Hematopoietic multipotent progenitor cell treated with erythropoietin and hydrocortisone succinate and interleukin-3 and kit ligand, for 8 days (in vitro differentiated cells): Measurements from ENCODE around the gene SAMD15.
"Not testable (repeated sequence)": the region's sequence is repeated elsewhere in the genome, so short reads cannot be mapped to it uniquely, and the experiment has no call there.

Source experiments
- DNase-seq: peaks from one replicate; pipeline ENCODE4 v3.0.0-alpha.2; 2015

The SAMD15 gene

GRCh38 chr14:77376771-77377501, at the start of gene SAMD15, which contains the start of gene TMED8:
TSS of gene SAMD15 (plus strand) at chr14:77377379. CDS start at chr14:77377419, 40 bp downstream.
TSS of gene TMED8 (minus strand) at chr14:77377094. CDS start at chr14:77377053, 41 bp downstream.
- DNase-seq: peak; percentile 87

DNA sequence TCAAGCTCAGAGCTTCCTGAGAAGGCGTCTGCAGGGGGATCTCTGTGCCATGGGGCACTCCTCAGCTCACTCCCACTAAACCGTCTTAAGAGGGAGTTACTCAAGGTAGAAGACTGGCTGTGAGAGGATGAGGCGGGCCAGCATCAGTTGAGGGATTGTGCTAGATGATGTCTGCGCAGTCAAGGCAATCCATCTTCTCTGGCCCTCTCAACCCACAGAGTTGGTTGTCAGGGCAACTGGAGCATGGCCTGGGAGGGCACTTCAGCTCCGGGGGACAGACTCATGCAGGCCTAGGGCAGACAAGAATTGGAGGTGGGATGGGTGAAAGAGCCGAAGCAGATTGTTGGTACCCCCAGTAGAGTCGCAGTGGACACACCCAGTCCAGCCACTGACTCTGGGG, 47.3 kb upstream of the SAMD15 start:
- no peak for DNase-seq

DNA sequence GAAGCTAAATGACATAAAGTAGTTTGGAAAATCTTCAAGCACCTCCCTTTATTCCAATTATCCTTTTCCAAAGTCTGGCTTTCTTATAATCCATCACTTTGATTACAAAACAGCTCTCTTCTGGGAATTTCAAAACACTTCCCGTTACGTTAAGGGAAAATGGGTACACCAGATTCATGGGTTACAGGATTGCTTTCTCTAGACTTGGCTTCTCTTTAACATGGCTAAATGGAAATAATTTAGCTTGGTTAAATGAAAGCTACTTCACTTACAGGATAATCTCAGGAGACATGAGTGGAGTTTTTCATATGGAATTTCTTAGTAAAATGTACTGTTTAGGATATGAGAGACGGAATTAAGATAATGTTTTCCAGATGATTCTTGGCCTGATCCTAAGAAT, 41.6 kb upstream of the SAMD15 start:
- DNase-seq: no peak

GRCh38 chr14:77337255-77337654, 39.9 kb upstream of the SAMD15 start:
- DNase-seq: not testable (repeated sequence)

- DNase-seq: no peak
These were observed 39.3 kb upstream of the SAMD15 start for GRCh38 chr14:77337880-77338279.

DNA sequence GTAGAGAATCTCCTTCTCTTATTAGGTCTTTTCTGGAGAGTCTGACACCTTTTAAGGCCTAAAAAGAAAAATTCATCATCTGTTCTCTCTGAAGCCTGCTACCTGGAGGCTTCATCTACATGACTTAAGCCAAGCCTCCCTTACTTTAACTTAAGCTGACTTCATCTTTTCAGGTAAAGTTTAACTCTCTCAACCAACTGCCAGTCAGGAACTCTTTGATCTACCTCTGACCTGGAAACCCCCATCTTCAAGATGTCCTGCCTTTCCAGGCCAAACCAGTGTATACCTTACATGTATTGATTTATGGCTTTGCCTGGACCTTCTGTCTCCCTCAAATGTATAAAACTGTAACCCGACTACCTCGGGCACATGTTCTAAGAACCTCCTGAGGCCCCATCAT, 38.9 kb upstream of the SAMD15 start:
- no peak for DNase-seq

DNA sequence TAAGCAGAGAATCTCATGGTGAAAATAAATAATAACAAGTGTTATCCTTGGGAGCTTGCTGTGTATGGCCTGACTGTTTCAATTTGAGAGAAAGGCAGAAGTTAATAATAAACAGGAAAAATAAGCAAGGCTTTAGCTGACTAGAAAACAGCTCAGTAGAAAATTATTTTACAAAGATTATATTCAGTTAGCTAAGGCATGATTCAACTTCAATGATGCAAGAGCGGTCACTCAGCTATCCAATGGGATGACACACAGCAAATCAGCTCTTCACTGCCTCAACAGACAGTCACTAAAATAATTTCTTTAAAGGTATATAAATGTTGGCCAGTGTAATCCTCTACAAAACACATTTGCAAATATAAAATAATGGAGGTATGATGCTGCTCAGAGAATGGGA, 37.8 kb upstream of the SAMD15 start:
- no peak for DNase-seq

DNA sequence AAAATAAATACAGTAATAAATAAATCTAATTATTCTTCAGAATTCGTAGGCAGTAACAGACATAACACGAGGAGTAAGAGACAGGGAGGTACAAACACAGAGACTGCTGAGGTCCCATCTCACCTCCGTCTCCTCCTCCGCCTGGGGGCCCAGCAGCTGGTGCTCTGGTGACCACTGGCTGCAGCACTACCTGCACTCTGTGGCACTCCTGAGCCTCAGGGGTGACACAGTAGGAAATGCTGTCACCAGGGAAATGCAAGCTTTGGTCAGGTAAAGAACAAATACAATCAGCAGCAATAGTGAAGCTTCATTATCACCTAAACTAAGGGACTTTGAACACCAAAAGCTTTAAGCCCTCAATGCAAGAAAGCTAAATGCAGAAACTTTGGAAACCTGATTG, 36.8 kb upstream of the SAMD15 start:
- no peak for DNase-seq

GRCh38 chr14:77342726-77343397, 34.3 kb upstream of the SAMD15 start:
- DNase-seq: no peak

- DNase-seq: peak; percentile 19
These were observed 33.5 kb upstream of the SAMD15 start for GRCh38 chr14:77343662-77344061.

DNA sequence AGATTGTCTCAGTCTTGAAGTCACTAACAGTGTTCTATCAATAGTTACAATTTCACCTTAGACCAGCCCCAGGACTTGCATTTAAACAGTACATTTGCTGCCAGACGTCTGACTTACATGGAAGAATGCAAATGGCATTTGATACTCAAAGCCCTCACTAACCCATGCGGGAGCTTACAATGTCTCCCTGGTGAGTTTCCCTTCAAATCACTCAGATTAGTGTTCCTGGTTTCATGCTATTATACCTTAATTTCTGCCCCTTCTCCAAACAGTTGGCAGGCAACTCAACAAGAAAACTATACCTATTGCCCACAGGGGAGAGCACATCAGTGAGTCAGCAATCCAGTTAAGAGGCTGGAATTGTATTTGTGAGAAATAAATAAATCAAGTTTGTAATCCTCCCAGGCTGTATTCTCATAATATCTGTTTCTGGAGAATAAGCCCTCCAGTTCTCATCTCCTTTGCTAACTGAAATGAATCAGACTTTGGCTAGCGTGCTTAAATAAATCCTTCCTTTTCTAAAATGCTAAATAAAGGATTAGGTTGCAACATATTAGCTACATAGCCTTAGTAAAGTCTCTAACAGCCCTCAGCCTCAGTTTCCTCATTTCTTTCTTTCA, 32.7 kb upstream of the SAMD15 start:
- no peak for DNase-seq

DNA sequence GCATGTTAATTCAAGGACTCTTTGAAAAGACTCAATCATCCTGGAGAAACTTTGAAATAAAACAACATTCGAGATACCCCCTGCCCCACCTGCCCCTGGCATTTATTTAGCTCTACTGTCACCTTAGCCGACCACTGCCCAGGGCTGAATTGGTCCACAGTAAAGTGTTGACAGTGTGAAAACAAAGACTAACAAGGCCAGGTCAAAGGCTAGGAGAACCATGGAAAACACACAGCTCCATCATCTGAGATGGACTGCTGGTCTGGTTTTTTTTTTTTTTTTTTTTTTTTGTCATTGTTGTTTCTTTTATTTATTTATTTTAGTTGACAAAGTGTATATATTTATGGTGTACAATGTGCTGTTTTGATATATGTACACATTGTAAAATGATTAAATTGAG, 30.7 kb upstream of the SAMD15 start:
- no peak for DNase-seq

DNA sequence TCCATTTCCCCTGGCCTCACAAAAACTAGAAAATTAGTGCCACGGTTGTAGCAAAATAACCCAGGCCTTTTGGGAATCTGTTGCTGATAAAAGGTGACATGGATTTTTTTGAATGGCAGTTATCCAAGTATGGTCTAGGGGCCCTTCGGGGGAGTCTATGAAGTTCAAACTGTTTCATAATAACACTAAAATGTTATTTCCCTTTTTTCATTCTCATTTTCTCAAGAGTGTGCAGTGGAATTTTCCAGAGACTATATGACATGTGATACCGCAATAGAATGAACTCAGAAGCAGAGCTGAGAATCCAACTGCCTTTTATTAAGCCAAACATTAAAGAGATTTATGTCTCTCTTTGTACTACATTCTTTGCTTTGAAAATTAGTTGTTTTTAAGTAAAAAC, 29.4 kb upstream of the SAMD15 start:
- DNase-seq: peak; percentile 15

DNA sequence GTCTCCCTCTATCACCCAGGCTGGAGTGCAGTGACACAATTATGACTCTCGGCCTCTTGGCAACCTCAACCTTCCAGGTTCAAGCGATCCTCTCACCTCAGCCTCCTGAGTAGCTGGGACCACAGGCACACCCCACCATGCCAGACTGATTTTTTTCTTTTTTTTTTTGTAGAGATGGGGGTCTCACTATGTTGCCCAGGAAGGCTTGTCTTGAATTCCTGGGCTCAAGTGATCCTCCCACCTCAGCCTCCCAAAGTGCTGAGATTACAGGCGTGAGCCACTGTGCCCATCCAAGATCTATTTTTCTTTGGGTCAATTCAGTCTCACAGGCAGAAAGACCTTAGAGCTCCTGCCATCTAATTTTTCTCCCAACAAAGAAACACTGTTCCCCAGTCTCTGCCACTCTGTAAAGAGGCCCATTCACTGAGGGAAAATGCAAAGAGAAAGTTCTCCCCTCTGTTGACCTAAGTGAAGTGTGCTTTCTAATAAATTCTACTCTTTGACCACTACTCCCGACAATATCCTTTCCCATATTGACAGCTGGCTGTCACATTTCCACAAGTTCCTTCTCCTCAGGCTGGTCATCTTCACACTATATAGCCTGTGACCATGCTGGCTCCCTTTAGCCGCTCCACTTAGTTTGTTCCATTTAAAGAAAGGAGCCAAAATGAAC, 23.6 kb upstream of the SAMD15 start:
- DNase-seq: no peak

- DNase-seq: no peak
These were observed 21.4 kb upstream of the SAMD15 start for GRCh38 chr14:77355811-77356210.

DNA sequence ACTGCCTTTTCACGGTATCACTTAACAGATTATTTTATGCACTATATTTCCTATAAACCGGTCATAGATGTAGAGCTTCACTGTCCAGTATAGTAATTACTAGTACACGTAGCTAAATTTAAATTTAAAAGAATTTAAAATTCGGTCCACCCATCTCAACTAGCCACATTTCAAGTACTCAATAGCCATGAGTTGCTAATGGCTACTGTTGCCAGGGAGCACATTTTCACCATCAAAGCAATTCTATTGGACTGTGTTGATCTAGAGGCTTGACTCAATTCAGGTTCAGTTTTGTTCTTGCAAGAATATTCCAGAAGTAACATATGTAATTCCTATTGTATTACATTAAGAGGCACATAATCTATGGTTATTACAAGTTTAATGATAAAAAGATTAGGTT, 20.3 kb upstream of the SAMD15 start:
- DNase-seq: no peak

DNA sequence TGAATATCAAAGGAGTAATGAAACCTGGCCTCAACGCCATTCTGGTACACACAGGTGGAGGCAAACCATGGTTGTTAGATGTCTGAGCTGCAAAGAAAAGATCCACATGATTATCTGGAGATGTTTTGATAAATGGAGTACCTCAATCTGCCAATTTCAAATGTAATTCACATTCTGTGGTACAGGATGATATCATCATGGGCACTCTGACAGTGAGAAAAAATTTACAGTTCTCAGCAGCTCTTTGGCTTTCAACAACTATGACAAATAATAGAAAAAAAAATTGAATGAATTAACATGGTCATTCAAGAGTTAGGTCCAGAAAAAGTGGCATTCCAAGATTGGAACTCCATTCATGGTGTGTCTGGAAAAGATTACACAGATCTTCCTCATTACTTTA, 17.6 kb upstream of the SAMD15 start:
- no peak for DNase-seq

- no peak for DNase-seq
These were observed 13.0 kb upstream of the SAMD15 start for GRCh38 chr14:77364146-77364545.

- DNase-seq: no peak
These were observed 7.9 kb upstream of the SAMD15 start for GRCh38 chr14:77369285-77369684.

DNA sequence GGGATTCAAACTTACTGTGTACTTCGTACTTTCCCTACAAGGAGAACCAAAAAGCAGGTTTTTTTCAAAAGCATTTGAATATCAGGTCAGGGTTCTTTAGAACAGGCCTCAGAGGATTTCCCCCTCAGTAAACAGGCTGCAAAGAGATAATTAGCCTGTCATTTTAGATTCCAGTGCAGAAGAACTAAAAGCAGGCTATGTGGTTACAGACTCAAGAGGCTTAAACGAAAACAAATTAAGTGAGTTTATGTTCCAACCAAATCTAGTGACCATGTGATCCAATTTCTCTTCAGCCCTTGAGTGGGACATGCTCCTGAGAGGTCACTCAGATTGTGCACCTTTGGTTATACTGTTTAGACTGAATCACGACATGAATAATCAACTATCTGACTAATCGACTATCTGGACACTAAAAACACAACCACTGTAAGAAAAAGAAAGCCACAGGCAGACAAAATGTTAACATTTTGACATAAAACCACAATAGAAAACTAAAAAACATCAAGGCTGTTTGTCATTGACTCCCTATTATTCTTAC, 4.8 kb upstream of the SAMD15 start:
- DNase-seq: no peak

- peak; percentile 27 for DNase-seq
These were observed 1.8 kb upstream of the SAMD15 start for GRCh38 chr14:77375164-77375950.
